Measurements from ENCODE around the gene ENHO. TPM values are rescaled to one million over a fixed set of nuclear protein-coding genes. Genes with fewer than 3 reads are reported as not detected.
"Not testable (repeated sequence)": the region's sequence is repeated elsewhere in the genome, so short reads cannot be mapped to it uniquely, and the experiment has no call there.

The ENHO gene
- total RNA-seq, 1 donor from 2014 or later, result 4.4 TPM

GRCh38 chr9:34536685-34537084 is 13.9 kb upstream of the ENHO start:
- H3K36me3 ChIP-seq, result no peaks in the 10 kb centered on the region
- no peak overlapping the region for H3K4me3 ChIP-seq
- no peak overlapping the region for H3K9ac ChIP-seq
- no peaks in the 10 kb centered on the region for H3K9me3 ChIP-seq (ENCODE audit: low read depth)
- no peak for DNase-seq (ENCODE audit: low spot score)
- no peaks in the 10 kb centered on the region for H3K36me3 Mint-ChIP-seq
- peaks cover 10% of the 10 kb centered on the region for H3K27me3 Mint-ChIP-seq (ENCODE audit: insufficient read depth, low read depth)
- H3K27me3 ChIP-seq, result peaks cover 12% of the 10 kb centered on the region
- peaks cover 10% of the 10 kb centered on the region for H3K9me3 Mint-ChIP-seq
- no peak overlapping the region for H2AFZ ChIP-seq (replicated peaks)
- H3K27ac ChIP-seq, result no peak overlapping the region
- no peaks in the 10 kb centered on the region for H3K79me2 ChIP-seq (ENCODE audit: low read depth)
- no peaks in the 10 kb centered on the region for H3K4me1 Mint-ChIP-seq
- H3K27ac Mint-ChIP-seq, result no peak overlapping the region
- TF ChIP-seq CTCF (IDR thresholded peaks at IDR 0.05), result no peak
- TF ChIP-seq EZH2phosphoT487 (IDR thresholded peaks at IDR 0.05), result no peak
- TF ChIP-seq EZH2 (IDR thresholded peaks at IDR 0.05), result no peak
- H3K4me2 ChIP-seq, result no peak overlapping the region
- H4K20me1 ChIP-seq (ENCODE audit: low read depth), result no peaks in the 10 kb centered on the region
- no peaks in the 10 kb centered on the region for H3K4me1 ChIP-seq
- no peak overlapping the region for H3K4me3 Mint-ChIP-seq
- no peaks in the 10 kb centered on the region for H3F3A ChIP-seq (ENCODE audit: low read depth)

- H3F3A ChIP-seq (ENCODE audit: low read depth); H2AFZ ChIP-seq (replicated peaks); H3K79me2 ChIP-seq (ENCODE audit: low read depth); H3K36me3 ChIP-seq; H3K4me1 ChIP-seq; H3K4me3 ChIP-seq; H3K9ac ChIP-seq; H3K9me3 ChIP-seq (ENCODE audit: low read depth); H3K27ac Mint-ChIP-seq; H3K36me3 Mint-ChIP-seq; H3K4me2 ChIP-seq; H4K20me1 ChIP-seq (ENCODE audit: low read depth); H3K4me3 Mint-ChIP-seq; DNase-seq (ENCODE audit: low spot score); H3K27ac ChIP-seq; H3K4me1 Mint-ChIP-seq: not testable (repeated sequence)
- peaks cover 14% of the 10 kb centered on the region for H3K9me3 Mint-ChIP-seq
- peaks cover 16% of the 10 kb centered on the region for H3K27me3 Mint-ChIP-seq (ENCODE audit: insufficient read depth, low read depth)
- peaks cover 25% of the 10 kb centered on the region for H3K27me3 ChIP-seq
These were observed 9.3 kb upstream of the ENHO start for GRCh38 chr9:34532041-34532440.

- Mint-ChIP-seq H3K4me1 (peaks cover 18% of the 10 kb centered on the region), H3K4me3 (no peak overlapping the region), H3K27ac (no peak overlapping the region), H3K36me3 (peaks cover 3% of the 10 kb centered on the region), H3K9me3 (peaks cover 2% of the 10 kb centered on the region), H3K27me3 (ENCODE audit: insufficient read depth, low read depth) (peaks cover 14% of the 10 kb centered on the region)
- TF ChIP-seq EZH2phosphoT487 (IDR thresholded peaks at IDR 0.05) (no peak), CTCF (IDR thresholded peaks at IDR 0.05) (no peak), EZH2 (IDR thresholded peaks at IDR 0.05) (no peak)
- Histone ChIP-seq H3K9ac (no peak overlapping the region), H3K79me2 (ENCODE audit: low read depth) (no peaks in the 10 kb centered on the region), H3F3A (ENCODE audit: low read depth) (peaks cover 6% of the 10 kb centered on the region), H3K27me3 (peaks cover 52% of the 10 kb centered on the region), H3K4me1 (peaks cover 13% of the 10 kb centered on the region), H3K4me3 (no peak overlapping the region), H3K4me2 (no peak overlapping the region), H3K27ac (no peak overlapping the region), H4K20me1 (ENCODE audit: low read depth) (no peaks in the 10 kb centered on the region), H3K36me3 (no peaks in the 10 kb centered on the region), H2AFZ (replicated peaks) (no peak overlapping the region), H3K9me3 (ENCODE audit: low read depth) (no peaks in the 10 kb centered on the region)
- no peak for DNase-seq (ENCODE audit: low spot score)
These were observed 3.2 kb upstream of the ENHO start for GRCh38 chr9:34526026-34526425.

- H3K9me3 ChIP-seq (ENCODE audit: low read depth), result no peaks in the 10 kb centered on the region
- no peaks in the 10 kb centered on the region for H3K79me2 ChIP-seq (ENCODE audit: low read depth)
- H2AFZ ChIP-seq (replicated peaks), result no peak overlapping the region
- no peak overlapping the region for H3K27ac Mint-ChIP-seq
- H3K4me2 ChIP-seq, result no peak overlapping the region
- no peak overlapping the region for H3K27ac ChIP-seq
- H4K20me1 ChIP-seq (ENCODE audit: low read depth), result no peaks in the 10 kb centered on the region
- peaks cover 6% of the 10 kb centered on the region for H3F3A ChIP-seq (ENCODE audit: low read depth)
- H3K36me3 ChIP-seq, result no peaks in the 10 kb centered on the region
- DNase-seq (ENCODE audit: low spot score), result no peak
- H3K4me1 Mint-ChIP-seq, result peaks cover 18% of the 10 kb centered on the region
- peaks cover 3% of the 10 kb centered on the region for H3K36me3 Mint-ChIP-seq
- H3K27me3 Mint-ChIP-seq (ENCODE audit: insufficient read depth, low read depth), result peaks cover 9% of the 10 kb centered on the region
- no peaks in the 10 kb centered on the region for H3K9me3 Mint-ChIP-seq
- H3K4me3 ChIP-seq, result no peak overlapping the region
- peaks cover 43% of the 10 kb centered on the region for H3K27me3 ChIP-seq
- peaks cover 13% of the 10 kb centered on the region for H3K4me1 ChIP-seq
- no peak overlapping the region for H3K4me3 Mint-ChIP-seq
- no peak overlapping the region for H3K9ac ChIP-seq
- TF ChIP-seq EZH2phosphoT487 (IDR thresholded peaks at IDR 0.05) (no peak), CTCF (IDR thresholded peaks at IDR 0.05) (no peak), EZH2 (IDR thresholded peaks at IDR 0.05) (no peak)
These were observed 1.6 kb upstream of the ENHO start for GRCh38 chr9:34524349-34524748.
